Mesothelial cell of epicardium (in vitro differentiated cells): ENCODE data around the gene FAM114A2. TPM values are rescaled to one million over a fixed set of nuclear protein-coding genes. Genes with fewer than 3 reads are reported as not detected.
"Not testable (repeated sequence)": the region's sequence is repeated elsewhere in the genome, so short reads cannot be mapped to it uniquely, and the experiment has no call there.

Source experiments
- DNase-seq, 2 experiments: peaks; one replicate each; pipeline ENCODE4 v3.0.0; 2021; ENCODE audit warnings: low spot score in 2 of 2; ENCODE audit not compliant: unreplicated experiment in 2 of 2
- H3K27ac Mint-ChIP-seq: 2 replicates; pipeline ENCODE4 v1.8.0; 2021; ENCODE audit warnings: mixed read lengths
- H3K27me3 Mint-ChIP-seq: 2 replicates; pipeline ENCODE4 v1.8.0; 2021; ENCODE audit warnings: low read depth, mixed read lengths
- H3K36me3 Mint-ChIP-seq: 2 replicates; pipeline ENCODE4 v1.8.0; 2021; ENCODE audit warnings: mixed read lengths
- H3K4me1 Mint-ChIP-seq: 2 replicates; pipeline ENCODE4 v1.8.0; 2021; ENCODE audit warnings: mixed read lengths
- H3K4me3 Mint-ChIP-seq: 2 replicates; pipeline ENCODE4 v1.8.0; 2021; ENCODE audit warnings: mild to moderate bottlenecking, moderate library complexity, mixed read lengths
- H3K9me3 Mint-ChIP-seq: 2 replicates; pipeline ENCODE4 v1.8.0; 2021; ENCODE audit warnings: mixed read lengths
- CTCF ChIP-seq: fragments of 200-600 bp; sonication (generic); IDR thresholded peaks from one replicate; pipeline ENCODE4 v1.5.0; 2021; ENCODE audit warnings: antibody characterized with exemption; ENCODE audit not compliant: unreplicated experiment
- total RNA-seq: library from RNA; stranded (reverse); gene quantifications from 3 replicates; pipeline ENCODE4 v1.2.1, GENCODE V29; 2021

Gene FAM114A2
- total RNA-seq, 1 donor from 2014 or later: 29.2 TPM

GRCh38 chr5:154038261-154038706 lies 426 bp downstream of the FAM114A2 start:
- H3K36me3 Mint-ChIP-seq: no peaks in the 10 kb centered on the region
- DNase-seq: no peak
- peak overlapping the region; percentile 94 for H3K4me3 Mint-ChIP-seq
- H3K9me3 Mint-ChIP-seq: no peaks in the 10 kb centered on the region
- H3K27me3 Mint-ChIP-seq: no peaks in the 10 kb centered on the region
- TF ChIP-seq CTCF: no peak
- peaks cover 19% of the 10 kb centered on the region for H3K4me1 Mint-ChIP-seq
- peak overlapping the region; percentile 95 for H3K27ac Mint-ChIP-seq

- Mint-ChIP-seq H3K9me3 (no peaks in the 10 kb centered on the region), H3K4me3 (no peak overlapping the region), H3K27me3 (no peaks in the 10 kb centered on the region), H3K27ac (no peak overlapping the region), H3K36me3 (peaks cover 3% of the 10 kb centered on the region), H3K4me1 (peaks cover 19% of the 10 kb centered on the region)
- DNase-seq: no peak
- TF ChIP-seq CTCF: no peak
These were observed 3.8 kb downstream of the FAM114A2 start for GRCh38 chr5:154034944-154035343.

GRCh38 chr5:154031937-154032489 lies 6.7 kb downstream of the FAM114A2 start:
- Mint-ChIP-seq H3K36me3 (peaks cover 8% of the 10 kb centered on the region), H3K4me3 (no peak overlapping the region), H3K9me3 (no peaks in the 10 kb centered on the region), H3K27ac (no peak overlapping the region), H3K4me1 (peaks cover 1% of the 10 kb centered on the region), H3K27me3 (no peaks in the 10 kb centered on the region)
- DNase-seq: no peak
- no peak for TF ChIP-seq CTCF

- no peak overlapping the region for H3K4me3 Mint-ChIP-seq
- peaks cover 3% of the 10 kb centered on the region for H3K9me3 Mint-ChIP-seq
- H3K4me1 Mint-ChIP-seq: no peaks in the 10 kb centered on the region
- no peak overlapping the region for H3K27ac Mint-ChIP-seq
- peaks cover 34% of the 10 kb centered on the region for H3K36me3 Mint-ChIP-seq
- TF ChIP-seq CTCF: no peak
- no peaks in the 10 kb centered on the region for H3K27me3 Mint-ChIP-seq
- DNase-seq: no peak
These were observed 12.8 kb downstream of the FAM114A2 start for GRCh38 chr5:154025951-154026350.

GRCh38 chr5:154018919-154019318 lies 19.8 kb downstream of the FAM114A2 start:
- DNase-seq, H3K4me1 Mint-ChIP-seq, H3K27ac Mint-ChIP-seq, H3K27me3 Mint-ChIP-seq, H3K4me3 Mint-ChIP-seq: not testable (repeated sequence)
- H3K9me3 Mint-ChIP-seq: peaks cover 38% of the 10 kb centered on the region
- peaks cover 88% of the 10 kb centered on the region for H3K36me3 Mint-ChIP-seq

GRCh38 chr5:154015071-154015693 lies 23.5 kb downstream of the FAM114A2 start:
- Mint-ChIP-seq H3K27ac (no peak overlapping the region), H3K27me3 (no peaks in the 10 kb centered on the region), H3K36me3 (peaks cover 62% of the 10 kb centered on the region), H3K4me1 (no peaks in the 10 kb centered on the region), H3K9me3 (peaks cover 30% of the 10 kb centered on the region), H3K4me3 (no peak overlapping the region)
- no peak for TF ChIP-seq CTCF
- no peak for DNase-seq
